ENCODE measurements around the gene C2CD2L. TPM values are rescaled to one million over a fixed set of nuclear protein-coding genes. Genes with fewer than 3 reads are reported as not detected.

The C2CD2L gene
- polyA plus RNA-seq, 3 donors: 3.8 to 60.2 (median 6.4) TPM

DNA sequence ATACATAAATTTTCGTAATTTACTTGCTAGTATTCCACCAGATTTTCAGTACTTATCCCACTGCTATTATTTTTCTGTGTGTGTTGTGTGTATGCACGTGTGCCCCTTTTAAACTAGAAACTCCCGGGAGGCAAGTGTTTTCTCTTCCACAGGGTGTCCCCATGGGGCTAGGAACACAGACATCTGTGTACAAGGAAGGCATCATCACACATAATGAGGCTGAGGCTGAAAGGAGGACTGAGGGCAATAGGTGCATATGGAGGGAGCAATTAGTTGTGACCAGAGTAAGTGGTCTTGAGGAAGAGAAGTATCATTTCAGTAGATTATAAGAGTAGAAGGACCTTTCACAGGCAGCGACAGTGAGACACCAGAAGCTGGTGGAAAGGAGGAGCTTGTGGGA lies 3.4 kb upstream of the C2CD2L start:
- intact Hi-C loops (cut with micrococcal nuclease): loop anchor here (5.0 kb wide), 2 partner anchors 36 to 86 kb away; partner anchors contain the start of genes VPS11 (in 2 of the 2), RPS25 (in 1 of the 2) and TRAPPC4 (in 1 of the 2)
- Mint-ChIP-seq H3K27ac (peak overlapping the region in 3 of 7 donors; percentile 24 to 54 (median 45)), H3K36me3 (peaks cover 3 to 5% of the 10 kb centered on the region in 2 donors), H3K4me3 (no peak overlapping the region), H3K27me3 (ENCODE audit: low read depth in 3 of 3) (no peaks in the 10 kb centered on the region), H3K4me1 (peaks cover 62% of the 10 kb centered on the region), H3K9me3 (peaks cover 0 to 2% (median 0%) of the 10 kb centered on the region in 7 donors)
- 100% methylated on average over 1 of the region's 4 CpGs for WGBS (ENCODE audit: insufficient coverage)
- H3K9me3 ChIP-seq (replicated peaks in 1 of 2; ENCODE audit: control insufficient read depth in 1 of 2, insufficient read depth in 1 of 2, low read length in 2 of 2): no peaks in the 10 kb centered on the region
- H3K79me2 ChIP-seq (ENCODE audit: insufficient read depth, low read length): peaks cover 57% of the 10 kb centered on the region
- no peak overlapping the region for H3K4me2 ChIP-seq (replicated peaks; ENCODE audit: extremely low read depth, low read length, poor library complexity, severe bottlenecking)
- H3K27ac ChIP-seq (ENCODE audit: low read depth in 1 of 2, low read length in 2 of 2): no peak overlapping the region
- no peak for DNase-seq
- H3K9ac ChIP-seq (ENCODE audit: insufficient read depth, low read length, poor library complexity, severe bottlenecking): no peak overlapping the region
- peaks cover 51 to 69% of the 10 kb centered on the region in 2 donors for H3K4me1 ChIP-seq (ENCODE audit: control insufficient read depth in 1 of 2, insufficient read depth in 2 of 2, low read length in 2 of 2)
- no peak overlapping the region for H2AFZ ChIP-seq (ENCODE audit: insufficient read depth, low read depth, low read length, poor library complexity, severe bottlenecking)
- TF ChIP-seq, protein P1, sequence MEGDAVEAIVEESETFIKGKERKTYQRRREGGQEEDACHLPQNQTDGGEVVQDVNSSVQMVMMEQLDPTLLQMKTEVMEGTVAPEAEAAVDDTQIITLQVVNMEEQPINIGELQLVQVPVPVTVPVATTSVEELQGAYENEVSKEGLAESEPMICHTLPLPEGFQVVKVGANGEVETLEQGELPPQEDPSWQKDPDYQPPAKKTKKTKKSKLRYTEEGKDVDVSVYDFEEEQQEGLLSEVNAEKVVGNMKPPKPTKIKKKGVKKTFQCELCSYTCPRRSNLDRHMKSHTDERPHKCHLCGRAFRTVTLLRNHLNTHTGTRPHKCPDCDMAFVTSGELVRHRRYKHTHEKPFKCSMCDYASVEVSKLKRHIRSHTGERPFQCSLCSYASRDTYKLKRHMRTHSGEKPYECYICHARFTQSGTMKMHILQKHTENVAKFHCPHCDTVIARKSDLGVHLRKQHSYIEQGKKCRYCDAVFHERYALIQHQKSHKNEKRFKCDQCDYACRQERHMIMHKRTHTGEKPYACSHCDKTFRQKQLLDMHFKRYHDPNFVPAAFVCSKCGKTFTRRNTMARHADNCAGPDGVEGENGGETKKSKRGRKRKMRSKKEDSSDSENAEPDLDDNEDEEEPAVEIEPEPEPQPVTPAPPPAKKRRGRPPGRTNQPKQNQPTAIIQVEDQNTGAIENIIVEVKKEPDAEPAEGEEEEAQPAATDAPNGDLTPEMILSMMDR (IDR thresholded peaks at IDR 0.05): no peak
- H3K27me3 ChIP-seq (ENCODE audit: control insufficient read depth in 2 of 2, insufficient read depth in 2 of 2, low read length in 2 of 2): no peaks in the 10 kb centered on the region
- peaks cover 0 to 3% of the 10 kb centered on the region in 2 donors for H3K36me3 ChIP-seq (replicated peaks in 1 of 2; ENCODE audit: control insufficient read depth in 1 of 2, insufficient read depth in 2 of 2, low read length in 2 of 2)
- H4K20me1 ChIP-seq (ENCODE audit: insufficient read depth, low read length): peaks cover 25% of the 10 kb centered on the region
- H3K4me3 ChIP-seq (replicated peaks in 1 of 3; ENCODE audit: low read depth in 2 of 3, low read length in 3 of 3): no peak overlapping the region

DNA sequence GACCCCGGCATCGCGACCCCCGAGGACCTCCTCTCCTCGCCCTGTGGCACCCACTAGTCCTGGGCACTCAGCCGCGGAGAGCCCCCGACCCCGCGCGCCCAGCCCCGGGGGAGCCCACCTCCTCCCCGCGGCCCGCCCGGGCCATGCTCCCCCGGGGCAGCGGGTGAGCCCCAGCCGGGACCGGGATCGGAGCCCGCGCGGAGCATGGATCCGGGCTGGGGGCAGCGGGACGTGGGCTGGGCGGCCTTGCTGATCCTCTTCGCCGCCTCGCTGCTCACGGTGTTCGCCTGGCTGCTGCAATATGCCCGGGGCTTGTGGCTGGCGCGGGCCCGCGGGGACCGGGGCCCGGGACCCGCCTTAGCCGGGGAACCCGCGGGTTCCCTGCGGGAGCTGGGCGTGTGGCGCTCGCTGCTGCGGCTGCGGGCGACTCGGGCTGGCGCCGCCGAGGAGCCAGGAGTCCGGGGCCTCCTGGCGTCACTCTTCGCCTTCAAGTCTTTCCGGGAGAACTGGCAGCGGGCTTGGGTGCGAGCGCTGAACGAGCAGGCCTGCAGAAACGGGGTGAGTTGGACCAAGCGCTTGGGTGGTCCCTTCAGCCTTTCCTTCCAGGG lies 498 bp downstream of the C2CD2L start:
- peaks cover 62% of the 10 kb centered on the region for H3K4me1 Mint-ChIP-seq
- no peaks in the 10 kb centered on the region for H3K9me3 Mint-ChIP-seq
- H3K36me3 Mint-ChIP-seq: peaks cover 32 to 37% of the 10 kb centered on the region in 2 donors
- peaks cover 43 to 65% of the 10 kb centered on the region in 2 donors for H3K4me1 ChIP-seq (ENCODE audit: control insufficient read depth in 1 of 2, insufficient read depth in 2 of 2, low read length in 2 of 2)
- H3K4me2 ChIP-seq (replicated peaks; ENCODE audit: extremely low read depth, low read length, poor library complexity, severe bottlenecking): peak overlapping the region; percentile 90
- peak overlapping the region; percentile 82 to 99 (median 87) for H3K27ac Mint-ChIP-seq
- peak overlapping the region; percentile 86 to 93 for H3K27ac ChIP-seq (ENCODE audit: low read depth in 1 of 2, low read length in 2 of 2)
- no peak for DNase-seq
- no peaks in the 10 kb centered on the region for H3K9me3 ChIP-seq (replicated peaks in 1 of 2; ENCODE audit: control insufficient read depth in 1 of 2, insufficient read depth in 1 of 2, low read length in 2 of 2)
- under 1% methylated on average over 65 of the region's 65 CpGs for WGBS (ENCODE audit: insufficient coverage)
- H3K9ac ChIP-seq (ENCODE audit: insufficient read depth, low read length, poor library complexity, severe bottlenecking): peak overlapping the region; percentile 81
- intact Hi-C loops (cut with micrococcal nuclease): loop anchor here in 1 of 2 donors (2.0 to 5.0 kb wide), 2 partner anchors 13 to 180 kb away; partner anchors contain the start of genes BCL9L and HINFP
- peak overlapping the region; percentile 75 for H2AFZ ChIP-seq (ENCODE audit: insufficient read depth, low read depth, low read length, poor library complexity, severe bottlenecking)
- no peaks in the 10 kb centered on the region for H3K27me3 ChIP-seq (ENCODE audit: control insufficient read depth in 2 of 2, insufficient read depth in 2 of 2, low read length in 2 of 2)
- peak overlapping the region; percentile 89 to 97 for H3K4me3 Mint-ChIP-seq
- peaks cover 30 to 33% of the 10 kb centered on the region in 2 donors for H3K36me3 ChIP-seq (replicated peaks in 1 of 2; ENCODE audit: control insufficient read depth in 1 of 2, insufficient read depth in 2 of 2, low read length in 2 of 2)
- H3K79me2 ChIP-seq (ENCODE audit: insufficient read depth, low read length): peaks cover 71% of the 10 kb centered on the region
- H4K20me1 ChIP-seq (ENCODE audit: insufficient read depth, low read length): peaks cover 48% of the 10 kb centered on the region
- TF ChIP-seq, protein P1 (IDR thresholded peaks at IDR 0.05): no peak
- H3K4me3 ChIP-seq (replicated peaks in 1 of 3; ENCODE audit: low read depth in 2 of 3, low read length in 3 of 3): peak overlapping the region; percentile 85 to 93 (median 92)
- no peaks in the 10 kb centered on the region for H3K27me3 Mint-ChIP-seq (ENCODE audit: low read depth in 3 of 3)
